Measurements from ENCODE around the gene ALG10B. TPM values are rescaled to one million over a fixed set of nuclear protein-coding genes. Genes with fewer than 3 reads are reported as not detected.

The ALG10B gene
- total RNA-seq, 1 experiment from 2014 or later: 3.9 TPM

GRCh38 chr12:38367506-38367905 lies 50.9 kb downstream of the ALG10B start:
- no TSS peak for BruUV-seq (replicated peaks)
- Mint-ChIP-seq H3K9me3 (ENCODE audit: unreplicated experiment) (no peaks in the 10 kb centered on the region), H3K4me3 (ENCODE audit: unreplicated experiment) (no peak overlapping the region), H3K36me3 (ENCODE audit: insufficient read depth, unreplicated experiment) (no peaks in the 10 kb centered on the region), H3K27ac (ENCODE audit: low read depth, unreplicated experiment) (no peak overlapping the region), H3K4me1 (ENCODE audit: insufficient read depth, unreplicated experiment) (no peaks in the 10 kb centered on the region), H3K27me3 (ENCODE audit: insufficient read depth, unreplicated experiment) (no peaks in the 10 kb centered on the region)
- TF ChIP-seq, protein P1, sequence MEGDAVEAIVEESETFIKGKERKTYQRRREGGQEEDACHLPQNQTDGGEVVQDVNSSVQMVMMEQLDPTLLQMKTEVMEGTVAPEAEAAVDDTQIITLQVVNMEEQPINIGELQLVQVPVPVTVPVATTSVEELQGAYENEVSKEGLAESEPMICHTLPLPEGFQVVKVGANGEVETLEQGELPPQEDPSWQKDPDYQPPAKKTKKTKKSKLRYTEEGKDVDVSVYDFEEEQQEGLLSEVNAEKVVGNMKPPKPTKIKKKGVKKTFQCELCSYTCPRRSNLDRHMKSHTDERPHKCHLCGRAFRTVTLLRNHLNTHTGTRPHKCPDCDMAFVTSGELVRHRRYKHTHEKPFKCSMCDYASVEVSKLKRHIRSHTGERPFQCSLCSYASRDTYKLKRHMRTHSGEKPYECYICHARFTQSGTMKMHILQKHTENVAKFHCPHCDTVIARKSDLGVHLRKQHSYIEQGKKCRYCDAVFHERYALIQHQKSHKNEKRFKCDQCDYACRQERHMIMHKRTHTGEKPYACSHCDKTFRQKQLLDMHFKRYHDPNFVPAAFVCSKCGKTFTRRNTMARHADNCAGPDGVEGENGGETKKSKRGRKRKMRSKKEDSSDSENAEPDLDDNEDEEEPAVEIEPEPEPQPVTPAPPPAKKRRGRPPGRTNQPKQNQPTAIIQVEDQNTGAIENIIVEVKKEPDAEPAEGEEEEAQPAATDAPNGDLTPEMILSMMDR (IDR thresholded peaks at IDR 0.05; ENCODE audit: unreplicated experiment): no peak
- no peak for DNase-seq (ENCODE audit: unreplicated experiment)
- POLR2A ChIA-PET: no interaction called here
- intact Hi-C loops (cut with micrococcal nuclease): no loop called here
- CTCF ChIA-PET: interaction anchor here (0.6 kb wide), 1 partner anchor 17 kb away, joined by 3 read pairs; no protein-coding TSS in a partner anchor

DNA sequence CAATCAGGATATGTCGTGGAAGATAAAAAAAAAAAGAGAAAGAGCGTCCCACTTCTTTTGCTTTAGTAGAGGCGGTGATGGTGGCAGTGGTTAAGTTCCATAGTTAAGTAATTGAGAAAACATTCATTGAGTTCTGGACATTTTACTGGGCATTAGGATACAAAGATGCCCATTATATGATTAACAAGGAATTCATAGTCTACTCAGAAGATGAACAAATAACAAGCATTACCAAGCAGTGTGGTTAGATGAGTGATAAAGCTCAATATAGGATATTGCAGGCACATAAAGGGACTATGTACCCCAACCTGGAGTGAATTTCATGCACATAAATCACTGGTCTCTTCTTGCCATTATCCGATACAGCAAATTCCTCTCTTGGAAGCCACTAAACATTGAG lies 53.7 kb downstream of the ALG10B start:
- BruUV-seq (replicated peaks): no TSS peak
- no peak for DNase-seq (ENCODE audit: unreplicated experiment)
- Mint-ChIP-seq H3K36me3 (ENCODE audit: insufficient read depth, unreplicated experiment) (no peaks in the 10 kb centered on the region), H3K27ac (ENCODE audit: low read depth, unreplicated experiment) (no peak overlapping the region), H3K9me3 (ENCODE audit: unreplicated experiment) (no peaks in the 10 kb centered on the region), H3K4me1 (ENCODE audit: insufficient read depth, unreplicated experiment) (no peaks in the 10 kb centered on the region), H3K4me3 (ENCODE audit: unreplicated experiment) (no peak overlapping the region), H3K27me3 (ENCODE audit: insufficient read depth, unreplicated experiment) (no peaks in the 10 kb centered on the region)
- intact Hi-C loops (cut with micrococcal nuclease): no loop called here
- TF ChIP-seq, protein P1 (IDR thresholded peaks at IDR 0.05; ENCODE audit: unreplicated experiment): no peak
- ChIA-PET CTCF (no interaction called here), POLR2A (no interaction called here)

GRCh38 chr12:38373784-38374183 lies 57.2 kb downstream of the ALG10B start:
- intact Hi-C loops (cut with micrococcal nuclease): no loop called here
- Mint-ChIP-seq H3K27me3 (ENCODE audit: insufficient read depth, unreplicated experiment) (no peaks in the 10 kb centered on the region), H3K4me3 (ENCODE audit: unreplicated experiment) (no peak overlapping the region), H3K27ac (ENCODE audit: low read depth, unreplicated experiment) (no peak overlapping the region), H3K36me3 (ENCODE audit: insufficient read depth, unreplicated experiment) (no peaks in the 10 kb centered on the region), H3K9me3 (ENCODE audit: unreplicated experiment) (peaks cover 2% of the 10 kb centered on the region), H3K4me1 (ENCODE audit: insufficient read depth, unreplicated experiment) (no peaks in the 10 kb centered on the region)
- TF ChIP-seq, protein P1 (IDR thresholded peaks at IDR 0.05; ENCODE audit: unreplicated experiment): no peak
- BruUV-seq (replicated peaks): no TSS peak
- no peak for DNase-seq (ENCODE audit: unreplicated experiment)
- CTCF ChIA-PET: no interaction called here
- POLR2A ChIA-PET: interaction anchor here (1.0 kb wide), 1 partner anchor 10 kb away, joined by 4 read pairs; no protein-coding TSS in a partner anchor

DNA sequence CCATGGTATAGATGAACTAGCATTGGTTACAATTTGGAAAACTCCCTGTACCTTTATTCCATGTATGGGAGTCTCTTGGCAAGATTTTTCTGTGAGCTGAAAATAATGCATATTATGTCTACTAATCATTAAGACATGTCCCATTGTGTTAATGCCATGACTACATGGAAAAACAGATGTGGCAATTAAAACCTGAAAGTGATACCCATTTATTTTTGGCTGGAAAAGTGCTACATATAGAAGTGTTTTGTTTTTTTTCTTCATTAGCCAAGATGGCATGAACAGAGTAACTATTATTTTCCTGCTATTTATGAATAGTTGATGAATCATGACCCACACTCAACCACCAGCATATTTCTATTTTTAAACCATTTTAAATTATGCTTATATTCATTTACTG lies 58.2 kb downstream of the ALG10B start:
- CTCF ChIA-PET: interaction anchor here (0.9 to 1.7 kb wide), 2 partner anchors 10 to 531 kb away, joined by 3 to 10 read pairs; no protein-coding TSS in a partner anchor
- H3K9me3 Mint-ChIP-seq (ENCODE audit: unreplicated experiment): peaks cover 11% of the 10 kb centered on the region

More for the DNA sequence above, 58.2 kb downstream of the ALG10B start:
- H3K27ac Mint-ChIP-seq (ENCODE audit: low read depth, unreplicated experiment): no peak overlapping the region
- intact Hi-C loops (cut with micrococcal nuclease): no loop called here
- H3K4me1 Mint-ChIP-seq (ENCODE audit: insufficient read depth, unreplicated experiment): no peaks in the 10 kb centered on the region
- H3K27me3 Mint-ChIP-seq (ENCODE audit: insufficient read depth, unreplicated experiment): no peaks in the 10 kb centered on the region
- no TSS peak for BruUV-seq (replicated peaks)
- TF ChIP-seq, protein P1 (IDR thresholded peaks at IDR 0.05; ENCODE audit: unreplicated experiment): no peak
- POLR2A ChIA-PET: interaction anchor here (0.7 to 1.0 kb wide), 2 partner anchors 9 to 15 kb away, joined by 3 to 4 read pairs; no protein-coding TSS in a partner anchor
- DNase-seq (ENCODE audit: unreplicated experiment): no peak
- no peak overlapping the region for H3K4me3 Mint-ChIP-seq (ENCODE audit: unreplicated experiment)
- no peaks in the 10 kb centered on the region for H3K36me3 Mint-ChIP-seq (ENCODE audit: insufficient read depth, unreplicated experiment)

All from MCF 10A (cell line).